ENCODE measurements around the gene TTC34.
"Not testable (repeated sequence)": the region's sequence is repeated elsewhere in the genome, so short reads cannot be mapped to it uniquely, and the experiment has no call there.

The TTC34 gene

GRCh38 chr1:2684000-2684399 is 117.5 kb downstream of the TTC34 start:
- DNase-seq (ENCODE audit: low read depth in 3 of 3), result not testable (repeated sequence)

DNA sequence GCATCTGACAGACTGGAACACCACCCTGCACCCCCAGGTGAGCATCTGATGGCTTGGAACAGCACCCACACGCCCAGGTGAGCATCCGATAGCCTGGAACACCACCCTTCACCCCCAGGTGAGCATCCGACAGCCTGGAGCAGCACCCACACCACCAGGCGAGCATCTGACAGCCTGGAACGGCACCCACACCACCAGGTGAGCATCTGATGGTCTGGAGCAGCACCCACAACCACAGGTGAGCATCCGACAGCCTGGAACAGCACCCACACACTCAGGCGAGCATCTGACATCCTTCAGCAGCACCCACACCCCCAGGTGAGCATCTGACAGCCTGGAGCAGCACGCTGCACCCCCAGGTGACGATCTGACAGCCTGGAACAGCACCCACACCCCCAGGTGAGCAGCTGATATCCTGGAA is 118.2 kb downstream of the TTC34 start:
- not testable (repeated sequence) for DNase-seq (ENCODE audit: low read depth in 3 of 3)

DNA sequence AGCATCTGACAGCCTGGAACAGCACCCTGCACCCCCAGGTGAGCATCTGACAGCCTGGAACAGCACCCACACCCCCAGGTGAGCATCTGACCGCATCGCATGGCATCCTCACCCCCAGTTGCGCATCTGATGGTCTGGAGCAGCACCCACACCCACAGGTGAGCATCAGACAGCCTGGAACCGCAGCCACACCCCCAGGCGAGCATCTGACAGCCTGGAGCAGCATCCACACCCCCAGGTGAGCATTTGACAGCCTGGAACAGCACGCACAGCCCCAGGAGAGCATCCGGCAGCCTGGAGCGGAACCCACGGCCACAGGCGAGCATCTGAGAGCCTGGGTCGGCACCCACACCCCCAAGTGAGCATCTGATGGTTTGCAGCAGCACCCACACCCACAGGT is 118.6 kb downstream of the TTC34 start:
- DNase-seq (ENCODE audit: low read depth in 3 of 3), result not testable (repeated sequence)

DNA sequence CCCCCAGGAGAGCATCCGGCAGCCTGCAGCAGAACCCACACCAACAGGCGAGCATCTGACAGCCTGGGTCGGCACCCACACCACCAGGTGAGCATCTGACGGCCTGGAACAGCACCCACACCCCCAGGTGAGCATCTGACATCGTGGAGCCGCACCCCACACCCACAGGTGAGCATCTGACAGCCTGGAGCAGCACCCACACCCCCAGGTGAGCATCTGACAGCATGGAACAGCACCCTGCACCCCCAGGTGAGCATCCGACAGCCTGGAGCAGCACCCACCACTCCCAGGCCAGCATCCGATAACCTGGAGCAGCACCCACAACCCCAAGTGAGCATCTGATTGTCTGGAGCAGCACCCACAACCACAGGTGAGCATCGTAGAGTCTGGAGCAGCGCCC is 124.8 kb downstream of the TTC34 start:
- not testable (repeated sequence) for DNase-seq (ENCODE audit: low read depth in 3 of 3)

DNA sequence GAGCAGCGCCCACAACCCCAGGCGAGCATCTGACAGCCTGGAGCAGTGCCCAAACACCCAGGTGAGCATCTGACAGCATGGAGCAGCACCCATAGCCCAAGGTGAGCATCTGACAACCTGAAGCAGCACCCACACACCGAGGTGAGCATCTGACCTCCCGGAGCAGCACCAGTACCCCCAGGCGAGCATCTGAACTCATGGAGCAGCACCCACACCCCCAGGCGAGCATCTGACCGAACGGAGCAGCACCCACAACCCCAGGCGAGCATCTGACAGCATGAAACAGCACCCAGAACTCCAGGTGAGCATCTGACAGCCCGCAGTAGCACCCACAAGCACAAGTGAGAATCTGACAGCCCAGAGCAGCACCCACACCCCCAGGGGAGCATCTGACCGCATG is 129.8 kb downstream of the TTC34 start:
- DNase-seq (ENCODE audit: low read depth in 3 of 3), result not testable (repeated sequence)

GRCh38 chr1:2659806-2660205 is 141.7 kb downstream of the TTC34 start:
- not testable (repeated sequence) for DNase-seq (ENCODE audit: low read depth in 3 of 3)

DNA sequence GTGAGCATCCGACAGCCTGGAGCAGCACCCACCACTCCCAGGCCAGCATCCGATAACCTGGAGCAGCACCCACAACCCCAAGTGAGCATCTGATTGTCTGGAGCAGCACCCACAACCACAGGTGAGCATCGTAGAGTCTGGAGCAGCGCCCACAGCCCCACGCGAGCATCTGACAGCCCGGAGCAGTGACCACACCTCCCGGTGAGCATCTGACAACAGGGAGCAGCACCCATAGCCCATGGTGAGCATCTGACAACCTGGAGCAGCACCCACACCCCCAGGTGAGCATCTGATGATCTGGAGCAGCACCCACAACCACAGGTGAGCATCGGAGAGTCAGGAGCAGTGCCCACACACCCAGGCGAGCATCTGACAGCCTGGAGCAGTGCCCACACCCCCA is 143.6 kb downstream of the TTC34 start:
- DNase-seq (ENCODE audit: low read depth in 3 of 3), result not testable (repeated sequence)

DNA sequence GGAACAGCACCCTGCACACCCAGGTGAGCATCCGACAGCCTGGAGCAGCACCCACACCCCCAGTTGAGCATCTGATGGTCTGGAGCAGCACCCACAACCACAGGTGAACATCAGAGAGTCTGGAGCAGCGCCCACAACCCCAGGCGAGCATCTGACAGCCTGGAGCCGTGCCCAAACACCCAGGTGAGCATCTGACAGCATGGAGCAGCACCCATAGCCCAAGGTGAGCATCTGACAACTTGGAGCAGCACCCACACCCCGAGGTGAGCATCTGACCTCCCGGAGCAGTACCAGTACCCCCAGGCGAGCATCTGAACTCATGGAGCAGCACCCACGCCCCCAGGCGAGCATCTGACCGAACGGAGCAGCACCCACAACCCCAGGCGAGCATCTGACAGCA is 144.4 kb downstream of the TTC34 start:
- not testable (repeated sequence) for DNase-seq (ENCODE audit: low read depth in 3 of 3)

DNA sequence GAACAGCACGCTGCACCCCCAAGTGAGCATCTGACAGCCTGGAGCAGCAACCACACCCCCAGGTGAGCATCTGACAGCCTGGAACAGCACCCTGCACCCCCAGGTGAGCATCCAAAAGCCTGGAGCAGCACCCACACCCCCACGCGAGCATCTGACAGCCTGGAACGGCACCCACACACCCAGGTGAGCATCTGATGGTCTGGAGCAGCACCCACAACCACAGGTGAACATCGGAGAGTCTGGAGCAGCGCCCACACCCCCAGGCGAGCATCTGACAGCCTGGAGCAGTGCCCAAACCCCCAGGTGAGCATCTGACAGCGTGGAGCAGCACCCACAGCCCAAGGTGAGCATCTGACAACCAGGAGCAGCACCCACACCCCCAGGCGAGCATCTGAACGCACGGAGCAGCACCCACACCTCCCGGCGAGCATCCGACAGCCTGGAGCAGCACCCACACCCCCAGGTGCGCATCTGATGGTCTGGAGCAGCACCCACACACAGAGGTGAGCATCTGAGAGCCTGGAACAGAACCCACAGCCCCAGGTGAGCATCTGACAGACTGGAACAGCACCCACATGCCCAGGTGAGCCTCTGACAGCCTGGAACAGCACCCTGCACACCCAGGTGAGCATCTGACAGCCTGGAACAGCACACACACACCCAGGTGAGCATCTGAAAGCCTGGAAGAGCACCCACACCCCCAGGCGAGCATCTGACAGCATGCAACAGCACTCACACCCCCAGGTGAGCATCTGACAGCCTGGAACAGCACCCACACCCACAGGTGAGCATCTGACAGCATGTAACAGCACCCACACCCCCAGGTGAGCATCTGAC is 145.7 kb downstream of the TTC34 start:
- DNase-seq (ENCODE audit: low read depth in 3 of 3), result not testable (repeated sequence)

- DNase-seq (ENCODE audit: low read depth in 3 of 3), result not testable (repeated sequence)
Measured at GRCh38 chr1:2654443-2654948, 147.0 kb downstream of the TTC34 start.

DNA sequence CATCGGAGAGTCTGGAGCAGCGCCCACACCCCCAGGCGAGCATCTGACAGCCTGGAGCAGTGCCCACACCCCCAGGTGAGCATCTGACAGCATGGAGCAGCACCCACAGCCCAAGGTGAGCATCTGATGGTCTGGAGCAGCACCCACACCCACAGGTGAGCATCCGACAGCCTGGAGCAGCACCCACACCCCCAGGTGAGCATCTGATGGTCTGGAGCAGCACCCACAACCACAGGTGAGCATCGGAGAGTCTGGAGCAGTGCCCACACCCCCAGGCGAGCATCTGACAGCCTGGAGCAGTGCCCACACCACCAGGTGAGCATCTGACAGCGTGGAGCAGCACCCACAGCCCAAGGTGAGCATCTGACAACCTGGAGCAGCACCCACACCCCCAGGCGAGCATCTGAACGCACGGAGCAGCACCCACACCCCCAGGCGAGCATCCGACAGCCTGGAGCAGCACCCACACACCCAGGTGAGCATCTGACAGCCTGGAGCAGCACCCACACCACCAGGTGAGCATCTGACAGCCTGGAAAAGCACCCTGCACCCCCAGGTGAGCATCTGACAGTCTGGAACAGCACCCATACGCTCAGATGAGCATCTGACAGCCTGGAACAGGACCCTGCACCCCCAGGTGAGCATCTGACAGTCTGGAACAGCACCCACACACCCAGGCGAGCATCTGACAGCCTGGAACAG is 147.6 kb downstream of the TTC34 start:
- DNase-seq (ENCODE audit: low read depth in 3 of 3), result not testable (repeated sequence)

DNA sequence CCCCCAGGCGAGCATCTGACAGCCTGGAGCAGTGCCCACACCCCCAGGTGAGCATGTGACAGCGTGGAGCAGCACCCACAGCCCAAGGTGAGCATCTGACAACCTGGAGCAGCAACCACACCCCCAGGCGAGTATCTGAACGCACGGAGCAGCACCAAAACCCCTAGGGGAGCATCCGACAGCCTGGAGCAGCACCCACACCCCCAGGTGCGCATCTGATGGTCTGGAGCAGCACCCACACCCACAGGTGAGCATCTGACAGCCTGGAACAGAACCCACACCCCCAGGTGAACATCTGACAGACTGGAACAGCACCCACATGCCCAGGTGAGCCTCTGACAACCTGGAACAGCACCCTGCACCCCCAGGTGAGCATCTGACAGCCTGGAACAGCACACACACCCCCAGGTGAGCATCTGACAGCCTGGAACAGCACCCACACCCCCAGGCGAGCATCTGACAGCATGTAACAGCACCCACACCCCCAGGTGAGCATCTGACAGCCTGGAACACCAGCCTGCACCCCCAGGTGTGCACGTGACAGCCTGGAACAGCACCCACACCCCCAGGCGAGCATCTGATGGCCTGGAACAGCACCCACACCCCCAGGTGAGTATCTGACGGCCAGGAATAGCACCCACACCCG is 148.4 kb downstream of the TTC34 start:
- not testable (repeated sequence) for DNase-seq (ENCODE audit: low read depth in 3 of 3)

DNA sequence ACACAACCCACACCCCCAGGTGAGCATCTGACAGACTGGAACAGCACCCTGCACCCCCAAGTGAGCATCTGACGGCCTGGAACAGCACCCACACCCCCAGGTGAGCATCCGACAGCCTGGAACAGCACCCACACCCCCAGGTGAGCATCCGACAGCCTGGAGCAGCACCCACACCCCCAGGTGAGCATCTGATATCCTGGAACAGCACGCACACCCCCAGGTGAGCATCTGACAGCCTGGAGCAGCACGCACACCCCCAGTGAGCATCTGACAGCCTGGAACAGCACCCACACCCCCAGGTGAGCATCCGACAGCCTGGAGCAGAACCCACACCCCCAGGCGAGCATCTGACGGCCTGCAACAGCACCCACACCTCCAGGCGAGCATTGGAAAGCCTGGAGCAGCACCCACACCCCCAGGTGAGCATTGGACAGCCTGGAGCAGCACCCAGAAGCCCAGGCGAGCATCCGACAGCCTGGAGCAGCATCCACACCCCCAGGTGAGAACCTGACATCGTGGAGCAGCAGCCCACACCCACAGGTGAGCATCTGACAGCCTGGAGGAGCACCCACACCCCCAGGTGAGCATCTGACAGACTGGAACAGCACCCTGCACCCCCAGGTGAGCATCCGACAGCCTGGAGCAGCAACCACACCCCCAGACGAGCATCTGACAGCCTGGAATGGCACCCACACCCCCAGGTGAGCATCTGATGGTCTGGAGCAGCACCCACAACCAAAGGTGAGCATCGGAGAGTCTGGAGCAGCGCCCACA is 149.2 kb downstream of the TTC34 start:
- not testable (repeated sequence) for DNase-seq (ENCODE audit: low read depth in 3 of 3)

- no peak for DNase-seq (ENCODE audit: low read depth in 3 of 3)
Measured at GRCh38 chr1:2650967-2651645, 150.4 kb downstream of the TTC34 start.

- DNase-seq (ENCODE audit: low read depth in 3 of 3), result no peak
Measured at GRCh38 chr1:2646837-2647236, 154.7 kb downstream of the TTC34 start.

GRCh38 chr1:2645776-2646175 is 155.7 kb downstream of the TTC34 start:
- DNase-seq (ENCODE audit: low read depth in 3 of 3), result no peak

DNA sequence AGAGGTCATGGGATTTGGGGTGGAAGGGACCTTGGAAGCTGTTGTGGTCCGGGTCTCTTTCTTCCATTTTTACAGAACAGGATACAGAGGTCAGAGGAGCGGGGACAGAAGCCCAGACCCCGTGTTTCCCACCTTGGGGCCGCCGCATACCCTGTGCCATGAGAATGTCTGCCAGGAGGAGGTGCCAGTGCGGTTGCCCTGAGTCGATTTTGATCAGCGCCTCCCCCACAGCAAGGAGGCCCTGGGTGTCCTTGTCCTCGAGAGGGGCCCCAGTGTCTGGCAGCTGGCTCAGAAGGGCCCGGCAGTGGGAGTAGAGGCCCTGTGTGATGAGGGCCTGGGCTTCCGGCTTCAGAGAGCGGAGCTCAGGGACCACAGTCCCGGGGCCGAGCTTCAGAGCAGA is 156.3 kb downstream of the TTC34 start:
- DNase-seq (ENCODE audit: low read depth in 3 of 3), result no peak

DNA sequence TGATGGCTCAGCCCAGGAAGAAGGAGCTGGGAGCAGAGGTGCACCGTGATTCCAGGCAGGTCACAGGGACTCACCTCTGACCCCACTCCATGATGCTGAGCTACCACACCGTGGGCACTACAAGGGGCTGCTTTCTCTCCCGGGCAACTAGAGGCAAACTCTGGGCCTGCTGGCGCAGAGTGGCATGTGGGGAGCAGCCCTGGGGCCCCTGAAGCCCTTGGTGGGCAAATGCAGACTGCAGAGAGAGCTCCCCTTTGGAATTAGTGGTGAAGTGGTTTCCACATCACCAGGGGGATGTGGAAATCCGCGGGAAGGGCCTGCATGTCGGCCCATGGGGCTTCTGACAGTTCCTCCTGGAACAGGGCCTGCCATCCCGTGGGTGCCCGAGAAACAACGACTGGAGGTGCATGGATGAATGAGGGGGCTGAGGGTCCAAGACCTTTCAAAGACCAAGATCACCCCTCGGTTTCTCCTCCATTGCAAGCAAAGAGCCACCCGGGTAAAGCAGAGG is 156.8 kb downstream of the TTC34 start:
- DNase-seq (ENCODE audit: low read depth in 3 of 3), result no peak

- DNase-seq (ENCODE audit: low read depth in 3 of 3), result no peak
Measured at GRCh38 chr1:2644171-2644570, 157.3 kb downstream of the TTC34 start.

DNA sequence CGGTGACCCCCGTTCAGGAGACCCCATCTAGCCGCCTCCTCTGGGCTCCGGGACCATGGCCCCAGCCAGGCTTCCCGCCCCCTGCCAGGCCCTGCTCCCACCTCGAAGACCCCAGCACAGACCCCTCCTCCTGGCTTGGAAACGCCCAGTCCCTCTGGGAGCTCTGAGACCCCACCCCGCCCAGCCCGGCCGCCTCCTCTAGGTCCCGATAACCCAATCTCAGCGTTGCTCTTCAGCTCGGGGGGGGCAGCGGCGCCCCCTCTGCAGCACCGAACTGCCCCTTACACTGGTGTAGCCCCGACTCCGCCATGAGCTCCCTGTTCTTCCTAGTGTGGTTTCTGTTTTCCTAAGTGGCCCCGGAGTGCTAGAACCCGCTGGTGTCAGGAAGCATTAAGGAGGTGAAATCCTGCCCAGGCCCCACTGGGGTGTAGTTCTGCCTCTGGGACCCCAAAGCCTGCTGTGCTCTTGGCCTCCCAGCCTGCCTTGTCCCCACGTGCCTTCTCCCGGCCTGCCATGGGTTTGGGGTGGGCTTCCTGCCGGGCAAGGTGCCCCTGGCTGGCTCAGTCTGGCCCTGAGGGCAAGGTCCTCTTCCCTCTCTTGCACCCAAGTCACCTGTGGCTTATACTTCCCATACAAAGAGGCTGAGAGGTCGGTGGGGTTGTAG is 157.9 kb downstream of the TTC34 start:
- no peak for DNase-seq (ENCODE audit: low read depth in 3 of 3)
